ENCODE data around the gene MEX3C. TPM values are rescaled to one million over a fixed set of nuclear protein-coding genes. Genes with fewer than 3 reads are reported as not detected.

MEX3C gene
- total and polyA plus RNA-seq, 8 donors = 21.4 to 76.1 (median 66.8) TPM

GRCh38 chr18:51132256-51132935, 65.1 kb downstream of the MEX3C start:
- Histone ChIP-seq H3K9me3 (no peaks in the 10 kb centered on the region), H3K4me3 (no peak overlapping the region), H3K27ac (no peak overlapping the region), H3K4me1 (no peaks in the 10 kb centered on the region), H3K36me3 (no peaks in the 10 kb centered on the region), H3K27me3 (no peaks in the 10 kb centered on the region)
- ATAC-seq = no peak
- no peak for TF ChIP-seq CTCF (IDR thresholded peaks at IDR 0.05)
- peak in 1 of 4 donors; percentile 10 for DNase-seq
- intact Hi-C loops (cut with DNase I) = no loop called here

- H3K4me3 ChIP-seq = no peak overlapping the region
- no peak for DNase-seq
- H3K27me3 ChIP-seq = no peaks in the 10 kb centered on the region
- no peak for ATAC-seq
- no peak for TF ChIP-seq CTCF (IDR thresholded peaks at IDR 0.05)
- H3K36me3 ChIP-seq = no peaks in the 10 kb centered on the region
- no peaks in the 10 kb centered on the region for H3K9me3 ChIP-seq
- H3K4me1 ChIP-seq = no peaks in the 10 kb centered on the region
- intact Hi-C loops (cut with DNase I) = no loop called here
- H3K27ac ChIP-seq = no peak overlapping the region
These were observed 68.9 kb downstream of the MEX3C start for GRCh38 chr18:51128533-51128932.

GRCh38 chr18:51127664-51128063, 69.8 kb downstream of the MEX3C start:
- intact Hi-C loops (cut with DNase I) = no loop called here
- DNase-seq (no peak), ATAC-seq (no peak)
- no peaks in the 10 kb centered on the region for H3K4me1 ChIP-seq
- no peaks in the 10 kb centered on the region for H3K27me3 ChIP-seq
- TF ChIP-seq CTCF (IDR thresholded peaks at IDR 0.05) = no peak
- no peaks in the 10 kb centered on the region for H3K36me3 ChIP-seq
- H3K9me3 ChIP-seq = no peaks in the 10 kb centered on the region
- no peak overlapping the region for H3K27ac ChIP-seq
- H3K4me3 ChIP-seq = no peak overlapping the region

- intact Hi-C loops (cut with DNase I) = no loop called here
- Histone ChIP-seq H3K27ac (no peak overlapping the region), H3K27me3 (no peaks in the 10 kb centered on the region), H3K4me3 (no peak overlapping the region), H3K4me1 (no peaks in the 10 kb centered on the region), H3K9me3 (no peaks in the 10 kb centered on the region), H3K36me3 (no peaks in the 10 kb centered on the region)
- DNase-seq = no peak
- TF ChIP-seq CTCF (IDR thresholded peaks at IDR 0.05) = no peak
- no peak for ATAC-seq
These were observed 71.5 kb downstream of the MEX3C start for GRCh38 chr18:51125976-51126375.

Other genes with a start within 250 kb of the MEX3C start
- 1 to 10 TPM; 5.2 to 8.0 TPM for gene ELAC1, start 229.6 kb downstream of the MEX3C start, total RNA-seq
- 10 to 100 TPM in 5 of 6 donors, 1 to 10 TPM in 1; 9.4 to 13.9 (median 12.4) TPM for gene ELAC1, start 229.6 kb downstream of the MEX3C start, polyA plus RNA-seq (ENCODE audit: insufficient read length in 6 of 6)
- 10 to 100 TPM; 90.7 to 92.2 TPM for gene SMAD4, start 167.5 kb downstream of the MEX3C start, total RNA-seq
- 100 to 1,000 TPM; 137 to 170 (median 144) TPM for gene SMAD4, start 167.5 kb downstream of the MEX3C start, polyA plus RNA-seq (ENCODE audit: insufficient read length in 6 of 6)

Data from left lung (tissue), 10 donors.